Breast epithelium (tissue), 3 donors: ENCODE results near the gene ATP1A4.

Experiments
- POLR2A ChIP-seq: fragments of 450-650 bp; IDR thresholded peaks from one replicate; pipeline ENCODE4 v1.6.1; 2016; ENCODE audit warnings: antibody characterized with exemption, mild to moderate bottlenecking, moderate library complexity
- TF ChIP-seq, protein P1 (sequence below), 3 donors: fragments of 450-650 bp; IDR thresholded peaks; one replicate each; pipeline ENCODE4 v1.5.1; 2016 to 2017; ENCODE audit warnings: antibody characterized with exemption in 3 of 3, mild to moderate bottlenecking in 3 of 3, moderate library complexity in 3 of 3

DNA sequence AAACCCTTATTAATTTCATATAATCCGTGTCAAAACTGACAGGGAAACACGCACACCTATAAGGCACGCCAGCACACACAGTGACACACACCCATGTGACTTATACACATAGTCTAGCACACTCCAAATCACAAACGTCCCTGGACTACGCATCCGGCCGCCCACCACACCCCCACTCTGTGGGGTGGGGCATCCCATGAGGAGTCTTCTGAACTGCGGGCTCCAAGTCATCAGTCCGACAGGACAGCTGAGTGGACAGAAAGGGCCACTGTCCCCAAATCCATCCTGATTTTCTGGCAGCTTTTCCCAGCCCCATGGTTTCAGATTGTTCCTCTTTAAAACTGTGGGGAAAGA is 54.6 kb downstream of the ATP1A4 start:
- no peak for TF ChIP-seq POLR2A
- TF ChIP-seq, protein P1, sequence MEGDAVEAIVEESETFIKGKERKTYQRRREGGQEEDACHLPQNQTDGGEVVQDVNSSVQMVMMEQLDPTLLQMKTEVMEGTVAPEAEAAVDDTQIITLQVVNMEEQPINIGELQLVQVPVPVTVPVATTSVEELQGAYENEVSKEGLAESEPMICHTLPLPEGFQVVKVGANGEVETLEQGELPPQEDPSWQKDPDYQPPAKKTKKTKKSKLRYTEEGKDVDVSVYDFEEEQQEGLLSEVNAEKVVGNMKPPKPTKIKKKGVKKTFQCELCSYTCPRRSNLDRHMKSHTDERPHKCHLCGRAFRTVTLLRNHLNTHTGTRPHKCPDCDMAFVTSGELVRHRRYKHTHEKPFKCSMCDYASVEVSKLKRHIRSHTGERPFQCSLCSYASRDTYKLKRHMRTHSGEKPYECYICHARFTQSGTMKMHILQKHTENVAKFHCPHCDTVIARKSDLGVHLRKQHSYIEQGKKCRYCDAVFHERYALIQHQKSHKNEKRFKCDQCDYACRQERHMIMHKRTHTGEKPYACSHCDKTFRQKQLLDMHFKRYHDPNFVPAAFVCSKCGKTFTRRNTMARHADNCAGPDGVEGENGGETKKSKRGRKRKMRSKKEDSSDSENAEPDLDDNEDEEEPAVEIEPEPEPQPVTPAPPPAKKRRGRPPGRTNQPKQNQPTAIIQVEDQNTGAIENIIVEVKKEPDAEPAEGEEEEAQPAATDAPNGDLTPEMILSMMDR (IDR thresholded peaks at IDR 0.05), result no peak
